GM23338 (cell line): Measurements from ENCODE around the gene AQP1. TPM values are rescaled to one million over a fixed set of nuclear protein-coding genes. Genes with fewer than 3 reads are reported as not detected.

Experiments used
- ATAC-seq: fragments of 200-7000 bp; cut with Tn5 transposase; 3 replicates; pipeline ENCODE4 v1.9.1; 2020
- DNase-seq: peaks from one replicate; pipeline ENCODE4 v3.0.0-alpha.2; 2015; ENCODE audit warnings: low spot score
- H2AFZ ChIP-seq: fragments of 200-600 bp; sonication (generic); 2 replicates; pipeline ENCODE4 v1.8.0; 2016; ENCODE audit warnings: antibody characterized with exemption, mild to moderate bottlenecking, moderate library complexity
- H3F3A ChIP-seq: fragments of 200-600 bp; sonication (generic); replicated peaks from 2 replicates; pipeline ENCODE4 v1.8.0; 2017; ENCODE audit warnings: antibody characterized with exemption, mixed run types, low read depth
- H3K27ac ChIP-seq: fragments of 200-600 bp; sonication (generic); 2 replicates; pipeline ENCODE4 v1.6.1; 2016; ENCODE audit warnings: low read depth
- H3K27me3 ChIP-seq: fragments of 200-600 bp; sonication (generic); 2 replicates; pipeline ENCODE4 v1.8.0; 2016; ENCODE audit warnings: mild to moderate bottlenecking, mixed run types, moderate library complexity; ENCODE audit not compliant: insufficient read depth
- H3K36me3 ChIP-seq: fragments of 200-600 bp; sonication (generic); 2 replicates; pipeline ENCODE4 v1.8.0; 2016; ENCODE audit warnings: mild to moderate bottlenecking; ENCODE audit not compliant: insufficient read depth
- H3K4me1 ChIP-seq: fragments of 200-600 bp; sonication (generic); 2 replicates; pipeline ENCODE4 v1.8.0; 2016; ENCODE audit warnings: mild to moderate bottlenecking, moderate library complexity; ENCODE audit not compliant: insufficient read depth
- H3K4me2 ChIP-seq: fragments of 200-600 bp; sonication (generic); 2 replicates; pipeline ENCODE4 v1.7.1; 2017; ENCODE audit warnings: mixed run types
- H3K4me3 ChIP-seq: fragments of 200-600 bp; sonication (generic); 2 replicates; pipeline ENCODE4 v1.6.1; 2016; ENCODE audit warnings: mixed run types
- H3K79me2 ChIP-seq: fragments of 200-600 bp; sonication (generic); replicated peaks from 2 replicates; pipeline ENCODE4 v1.8.0; 2017; ENCODE audit warnings: mild to moderate bottlenecking; ENCODE audit not compliant: insufficient read depth
- H3K9me2 ChIP-seq: fragments of 200-600 bp; sonication (generic); 2 replicates; pipeline ENCODE4 v1.8.0; 2017; ENCODE audit not compliant: insufficient read depth
- H4K20me1 ChIP-seq: fragments of 200-600 bp; sonication (generic); replicated peaks from 2 replicates; pipeline ENCODE4 v1.8.0; 2017; ENCODE audit warnings: mild to moderate bottlenecking; ENCODE audit not compliant: insufficient read depth
- H3K27ac Mint-ChIP-seq: 2 replicates; pipeline ENCODE4 v1.8.0; 2020; ENCODE audit warnings: inconsistent platforms, mild to moderate bottlenecking, moderate library complexity, mixed read lengths
- H3K27me3 Mint-ChIP-seq: 3 replicates; pipeline ENCODE4 v1.8.0; 2022; ENCODE audit warnings: low read depth, mild to moderate bottlenecking, moderate library complexity, mixed read lengths, inconsistent platforms; ENCODE audit not compliant: insufficient read depth, poor library complexity
- H3K36me3 Mint-ChIP-seq: 3 replicates; pipeline ENCODE4 v1.8.0; 2021; ENCODE audit warnings: low read depth, mild to moderate bottlenecking, inconsistent platforms, moderate library complexity, mixed read lengths
- H3K4me1 Mint-ChIP-seq: 3 replicates; pipeline ENCODE4 v1.8.0; 2020; ENCODE audit warnings: mild to moderate bottlenecking, inconsistent platforms, mixed read lengths
- H3K4me3 Mint-ChIP-seq: 3 replicates; pipeline ENCODE4 v1.8.0; 2021; ENCODE audit warnings: moderate library complexity, mild to moderate bottlenecking, inconsistent platforms, mixed read lengths
- H3K9me3 Mint-ChIP-seq: 3 replicates; pipeline ENCODE4 v1.8.0; 2020; ENCODE audit warnings: moderate library complexity, mild to moderate bottlenecking, inconsistent platforms, mixed read lengths
- CREB1 ChIP-seq: fragments of 250-450 bp; sonication (Bioruptor Pico); IDR thresholded peaks from 2 replicates; pipeline ENCODE4 v1.5.0; 2020; ENCODE audit warnings: low read depth, mild to moderate bottlenecking, moderate library complexity
- EZH2 ChIP-seq: fragments of 200-600 bp; sonication (generic); IDR thresholded peaks from one replicate; pipeline ENCODE4 v1.8.0; 2017; ENCODE audit warnings: antibody characterized with exemption, mild to moderate bottlenecking, low read depth; ENCODE audit not compliant: unreplicated experiment
- EZH2phosphoT487 ChIP-seq: fragments of 200-600 bp; sonication (generic); IDR thresholded peaks from one replicate; pipeline ENCODE4 v1.8.1; 2018; ENCODE audit warnings: antibody characterized with exemption; ENCODE audit not compliant: unreplicated experiment
- NANOG ChIP-seq: IDR thresholded peaks from 2 replicates; pipeline ENCODE4 v1.6.1; 2016; ENCODE audit warnings: antibody characterized with exemption, borderline replicate concordance
- ZNF114 ChIP-seq: fragments of 250-450 bp; sonication (Bioruptor Pico); IDR thresholded peaks from 2 replicates; pipeline ENCODE4 v1.5.0; 2020; ENCODE audit warnings: mild to moderate bottlenecking, moderate library complexity
- ZNF331 ChIP-seq: fragments of 250-450 bp; sonication (Bioruptor Pico); IDR thresholded peaks from 2 replicates; pipeline ENCODE4 v1.5.0; 2020; ENCODE audit warnings: low read depth, mild to moderate bottlenecking, moderate library complexity
- polyA plus RNA-seq: library from polyadenylated mRNA; unstranded; fragments of >200 nt; fragmentation: Nextera tagmentation; extraction: Ambion mirVana; gene quantifications from 2 replicates; pipeline ENCODE4 v1.2.1, GENCODE V29; 2016
- total RNA-seq: library from RNA; depleted of rRNA; stranded (reverse); fragments of >200 nt; shearing (Covaris generic); gene quantifications from 2 replicates; pipeline ENCODE4 v1.2.3, GENCODE V29; 2014
- TF ChIP-seq, protein P1 (sequence below): fragments of 250-450 bp; sonication (Bioruptor Pico); IDR thresholded peaks from 2 replicates; pipeline ENCODE4 v1.5.0; 2020; ENCODE audit warnings: mild to moderate bottlenecking, moderate library complexity
- TF ChIP-seq, protein P2 (sequence below): IDR thresholded peaks from one replicate; pipeline ENCODE4 v1.6.1; 2018; ENCODE audit warnings: antibody characterized with exemption; ENCODE audit not compliant: unreplicated experiment
- TF ChIP-seq, protein P3 (sequence below), 2 experiments: fragments of 200-600 bp in 1 of 2; sonication (generic) in 1 of 2; conservative IDR thresholded peaks; 2 replicates each; pipeline versions ENCODE4 v1.5.1 to v1.6.1; 2016 to 2017; ENCODE audit warnings: antibody characterized with exemption in 2 of 2, low read depth in 2 of 2, mild to moderate bottlenecking in 2 of 2, moderate library complexity in 1 of 2
- TF ChIP-seq, protein P4 (sequence below): IDR thresholded peaks from 2 replicates; pipeline ENCODE4 v1.6.1; 2016; ENCODE audit warnings: antibody characterized with exemption

Gene AQP1
- total and polyA plus RNA-seq, 2 experiments from 2014 or later = 0.28 TPM; not detected in 1

DNA sequence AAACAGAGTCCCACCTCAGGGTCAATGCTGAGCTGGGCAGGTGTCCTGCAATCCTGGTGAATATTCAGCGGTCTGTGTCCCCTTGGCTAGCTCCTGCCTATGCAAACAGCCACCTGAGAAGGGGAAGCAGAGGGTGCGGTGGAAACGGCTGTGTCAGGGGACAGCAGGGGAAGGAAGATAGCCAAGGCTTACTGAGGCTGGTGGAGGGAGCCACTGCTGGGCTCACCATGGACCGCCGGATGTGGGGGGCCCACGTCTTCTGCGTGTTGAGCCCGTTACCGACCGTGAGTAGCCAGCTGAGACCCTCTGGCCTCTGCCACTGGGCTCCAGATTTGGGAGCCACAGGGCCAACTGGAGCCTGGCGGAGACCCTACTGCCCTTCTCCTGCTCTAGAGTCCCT, 52.2 kb downstream of the AQP1 start, which contains the start of gene GHRHR (continued):
- TF ChIP-seq, protein P1, sequence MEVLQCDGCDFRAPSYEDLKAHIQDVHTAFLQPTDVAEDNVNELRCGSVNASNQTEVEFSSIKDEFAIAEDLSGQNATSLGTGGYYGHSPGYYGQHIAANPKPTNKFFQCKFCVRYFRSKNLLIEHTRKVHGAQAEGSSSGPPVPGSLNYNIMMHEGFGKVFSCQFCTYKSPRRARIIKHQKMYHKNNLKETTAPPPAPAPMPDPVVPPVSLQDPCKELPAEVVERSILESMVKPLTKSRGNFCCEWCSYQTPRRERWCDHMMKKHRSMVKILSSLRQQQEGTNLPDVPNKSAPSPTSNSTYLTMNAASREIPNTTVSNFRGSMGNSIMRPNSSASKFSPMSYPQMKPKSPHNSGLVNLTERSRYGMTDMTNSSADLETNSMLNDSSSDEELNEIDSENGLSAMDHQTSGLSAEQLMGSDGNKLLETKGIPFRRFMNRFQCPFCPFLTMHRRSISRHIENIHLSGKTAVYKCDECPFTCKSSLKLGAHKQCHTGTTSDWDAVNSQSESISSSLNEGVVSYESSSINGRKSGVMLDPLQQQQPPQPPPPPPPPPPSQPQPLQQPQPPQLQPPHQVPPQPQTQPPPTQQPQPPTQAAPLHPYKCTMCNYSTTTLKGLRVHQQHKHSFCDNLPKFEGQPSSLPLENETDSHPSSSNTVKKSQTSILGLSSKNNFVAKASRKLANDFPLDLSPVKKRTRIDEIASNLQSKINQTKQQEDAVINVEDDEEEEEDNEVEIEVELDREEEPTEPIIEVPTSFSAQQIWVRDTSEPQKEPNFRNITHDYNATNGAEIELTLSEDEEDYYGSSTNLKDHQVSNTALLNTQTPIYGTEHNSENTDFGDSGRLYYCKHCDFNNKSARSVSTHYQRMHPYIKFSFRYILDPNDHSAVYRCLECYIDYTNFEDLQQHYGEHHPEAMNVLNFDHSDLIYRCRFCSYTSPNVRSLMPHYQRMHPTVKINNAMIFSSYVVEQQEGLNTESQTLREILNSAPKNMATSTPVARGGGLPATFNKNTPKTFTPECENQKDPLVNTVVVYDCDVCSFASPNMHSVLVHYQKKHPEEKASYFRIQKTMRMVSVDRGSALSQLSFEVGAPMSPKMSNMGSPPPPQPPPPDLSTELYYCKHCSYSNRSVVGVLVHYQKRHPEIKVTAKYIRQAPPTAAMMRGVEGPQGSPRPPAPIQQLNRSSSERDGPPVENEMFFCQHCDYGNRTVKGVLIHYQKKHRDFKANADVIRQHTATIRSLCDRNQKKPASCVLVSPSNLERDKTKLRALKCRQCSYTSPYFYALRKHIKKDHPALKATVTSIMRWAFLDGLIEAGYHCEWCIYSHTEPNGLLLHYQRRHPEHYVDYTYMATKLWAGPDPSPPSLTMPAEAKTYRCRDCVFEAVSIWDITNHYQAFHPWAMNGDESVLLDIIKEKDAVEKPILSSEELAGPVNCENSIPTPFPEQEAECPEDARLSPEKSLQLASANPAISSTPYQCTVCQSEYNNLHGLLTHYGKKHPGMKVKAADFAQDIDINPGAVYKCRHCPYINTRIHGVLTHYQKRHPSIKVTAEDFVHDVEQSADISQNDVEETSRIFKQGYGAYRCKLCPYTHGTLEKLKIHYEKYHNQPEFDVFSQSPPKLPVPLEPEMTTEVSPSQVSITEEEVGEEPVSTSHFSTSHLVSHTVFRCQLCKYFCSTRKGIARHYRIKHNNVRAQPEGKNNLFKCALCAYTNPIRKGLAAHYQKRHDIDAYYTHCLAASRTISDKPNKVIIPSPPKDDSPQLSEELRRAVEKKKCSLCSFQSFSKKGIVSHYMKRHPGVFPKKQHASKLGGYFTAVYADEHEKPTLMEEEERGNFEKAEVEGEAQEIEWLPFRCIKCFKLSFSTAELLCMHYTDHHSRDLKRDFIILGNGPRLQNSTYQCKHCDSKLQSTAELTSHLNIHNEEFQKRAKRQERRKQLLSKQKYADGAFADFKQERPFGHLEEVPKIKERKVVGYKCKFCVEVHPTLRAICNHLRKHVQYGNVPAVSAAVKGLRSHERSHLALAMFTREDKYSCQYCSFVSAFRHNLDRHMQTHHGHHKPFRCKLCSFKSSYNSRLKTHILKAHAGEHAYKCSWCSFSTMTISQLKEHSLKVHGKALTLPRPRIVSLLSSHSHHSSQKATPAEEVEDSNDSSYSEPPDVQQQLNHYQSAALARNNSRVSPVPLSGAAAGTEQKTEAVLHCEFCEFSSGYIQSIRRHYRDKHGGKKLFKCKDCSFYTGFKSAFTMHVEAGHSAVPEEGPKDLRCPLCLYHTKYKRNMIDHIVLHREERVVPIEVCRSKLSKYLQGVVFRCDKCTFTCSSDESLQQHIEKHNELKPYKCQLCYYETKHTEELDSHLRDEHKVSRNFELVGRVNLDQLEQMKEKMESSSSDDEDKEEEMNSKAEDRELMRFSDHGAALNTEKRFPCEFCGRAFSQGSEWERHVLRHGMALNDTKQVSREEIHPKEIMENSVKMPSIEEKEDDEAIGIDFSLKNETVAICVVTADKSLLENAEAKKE = no peak

DNA sequence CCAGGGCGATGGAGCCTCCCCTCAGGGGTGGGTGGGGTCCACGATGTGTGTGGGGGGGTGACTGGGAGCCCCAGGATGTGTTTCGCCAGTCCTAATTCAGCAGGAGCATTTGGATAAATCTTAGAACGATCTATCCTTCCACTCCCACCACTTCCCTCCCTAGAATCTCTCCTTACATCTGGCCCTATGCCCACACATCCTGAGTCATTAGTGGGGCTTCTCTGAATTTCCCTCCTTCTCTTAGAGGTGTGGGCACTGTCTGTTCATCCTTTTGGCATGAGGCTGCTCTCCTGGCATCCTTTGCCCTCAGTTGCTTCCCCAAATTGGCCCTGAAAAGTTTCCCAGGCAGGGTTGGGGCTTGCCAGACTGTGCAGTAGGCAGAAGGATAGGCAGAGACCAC, 53.7 kb downstream of the AQP1 start:
- Mint-ChIP-seq H3K36me3 (no peaks in the 10 kb centered on the region), H3K27me3 (peaks cover 6% of the 10 kb centered on the region), H3K4me1 (no peaks in the 10 kb centered on the region; the same call in 2 of the 3 replicates), H3K27ac (no peak overlapping the region), H3K4me3 (no peak overlapping the region), H3K9me3 (no peaks in the 10 kb centered on the region)
- Histone ChIP-seq H4K20me1 (no peaks in the 10 kb centered on the region), H3K36me3 (no peaks in the 10 kb centered on the region), H3K4me2 (no peak overlapping the region), H3K27ac (no peak overlapping the region), H3K27me3 (no peaks in the 10 kb centered on the region), H3F3A (no peaks in the 10 kb centered on the region), H3K4me1 (no peaks in the 10 kb centered on the region), H3K4me3 (no peak overlapping the region), H3K9me2 (no peaks in the 10 kb centered on the region), H3K79me2 (no peaks in the 10 kb centered on the region), H2AFZ (no peak overlapping the region)
- DNase-seq (no peak), ATAC-seq (no peak)
- no peak for TF ChIP-seq ZNF114 (CRISPR knock-in tag)
- no peak for TF ChIP-seq EZH2phosphoT487
- no peak for TF ChIP-seq NANOG
- TF ChIP-seq EZH2 = no peak
- TF ChIP-seq, protein P2, sequence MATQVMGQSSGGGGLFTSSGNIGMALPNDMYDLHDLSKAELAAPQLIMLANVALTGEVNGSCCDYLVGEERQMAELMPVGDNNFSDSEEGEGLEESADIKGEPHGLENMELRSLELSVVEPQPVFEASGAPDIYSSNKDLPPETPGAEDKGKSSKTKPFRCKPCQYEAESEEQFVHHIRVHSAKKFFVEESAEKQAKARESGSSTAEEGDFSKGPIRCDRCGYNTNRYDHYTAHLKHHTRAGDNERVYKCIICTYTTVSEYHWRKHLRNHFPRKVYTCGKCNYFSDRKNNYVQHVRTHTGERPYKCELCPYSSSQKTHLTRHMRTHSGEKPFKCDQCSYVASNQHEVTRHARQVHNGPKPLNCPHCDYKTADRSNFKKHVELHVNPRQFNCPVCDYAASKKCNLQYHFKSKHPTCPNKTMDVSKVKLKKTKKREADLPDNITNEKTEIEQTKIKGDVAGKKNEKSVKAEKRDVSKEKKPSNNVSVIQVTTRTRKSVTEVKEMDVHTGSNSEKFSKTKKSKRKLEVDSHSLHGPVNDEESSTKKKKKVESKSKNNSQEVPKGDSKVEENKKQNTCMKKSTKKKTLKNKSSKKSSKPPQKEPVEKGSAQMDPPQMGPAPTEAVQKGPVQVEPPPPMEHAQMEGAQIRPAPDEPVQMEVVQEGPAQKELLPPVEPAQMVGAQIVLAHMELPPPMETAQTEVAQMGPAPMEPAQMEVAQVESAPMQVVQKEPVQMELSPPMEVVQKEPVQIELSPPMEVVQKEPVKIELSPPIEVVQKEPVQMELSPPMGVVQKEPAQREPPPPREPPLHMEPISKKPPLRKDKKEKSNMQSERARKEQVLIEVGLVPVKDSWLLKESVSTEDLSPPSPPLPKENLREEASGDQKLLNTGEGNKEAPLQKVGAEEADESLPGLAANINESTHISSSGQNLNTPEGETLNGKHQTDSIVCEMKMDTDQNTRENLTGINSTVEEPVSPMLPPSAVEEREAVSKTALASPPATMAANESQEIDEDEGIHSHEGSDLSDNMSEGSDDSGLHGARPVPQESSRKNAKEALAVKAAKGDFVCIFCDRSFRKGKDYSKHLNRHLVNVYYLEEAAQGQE = no peak
- no peak for TF ChIP-seq CREB1 (CRISPR knock-in tag)
- no peak for TF ChIP-seq ZNF331 (CRISPR knock-in tag)
- TF ChIP-seq, protein P3, sequence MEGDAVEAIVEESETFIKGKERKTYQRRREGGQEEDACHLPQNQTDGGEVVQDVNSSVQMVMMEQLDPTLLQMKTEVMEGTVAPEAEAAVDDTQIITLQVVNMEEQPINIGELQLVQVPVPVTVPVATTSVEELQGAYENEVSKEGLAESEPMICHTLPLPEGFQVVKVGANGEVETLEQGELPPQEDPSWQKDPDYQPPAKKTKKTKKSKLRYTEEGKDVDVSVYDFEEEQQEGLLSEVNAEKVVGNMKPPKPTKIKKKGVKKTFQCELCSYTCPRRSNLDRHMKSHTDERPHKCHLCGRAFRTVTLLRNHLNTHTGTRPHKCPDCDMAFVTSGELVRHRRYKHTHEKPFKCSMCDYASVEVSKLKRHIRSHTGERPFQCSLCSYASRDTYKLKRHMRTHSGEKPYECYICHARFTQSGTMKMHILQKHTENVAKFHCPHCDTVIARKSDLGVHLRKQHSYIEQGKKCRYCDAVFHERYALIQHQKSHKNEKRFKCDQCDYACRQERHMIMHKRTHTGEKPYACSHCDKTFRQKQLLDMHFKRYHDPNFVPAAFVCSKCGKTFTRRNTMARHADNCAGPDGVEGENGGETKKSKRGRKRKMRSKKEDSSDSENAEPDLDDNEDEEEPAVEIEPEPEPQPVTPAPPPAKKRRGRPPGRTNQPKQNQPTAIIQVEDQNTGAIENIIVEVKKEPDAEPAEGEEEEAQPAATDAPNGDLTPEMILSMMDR (conservative IDR thresholded peaks at IDR 0.05; ENCODE audit: low read depth in 2 of 2) = no peak
- TF ChIP-seq, protein P4, sequence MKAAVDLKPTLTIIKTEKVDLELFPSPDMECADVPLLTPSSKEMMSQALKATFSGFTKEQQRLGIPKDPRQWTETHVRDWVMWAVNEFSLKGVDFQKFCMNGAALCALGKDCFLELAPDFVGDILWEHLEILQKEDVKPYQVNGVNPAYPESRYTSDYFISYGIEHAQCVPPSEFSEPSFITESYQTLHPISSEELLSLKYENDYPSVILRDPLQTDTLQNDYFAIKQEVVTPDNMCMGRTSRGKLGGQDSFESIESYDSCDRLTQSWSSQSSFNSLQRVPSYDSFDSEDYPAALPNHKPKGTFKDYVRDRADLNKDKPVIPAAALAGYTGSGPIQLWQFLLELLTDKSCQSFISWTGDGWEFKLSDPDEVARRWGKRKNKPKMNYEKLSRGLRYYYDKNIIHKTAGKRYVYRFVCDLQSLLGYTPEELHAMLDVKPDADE = no peak
